ENCODE data around the gene PNPLA5. TPM values are rescaled to one million over a fixed set of nuclear protein-coding genes. Genes with fewer than 3 reads are reported as not detected.

PNPLA5 gene
- total RNA-seq, 1 donor from 2014 or later, result not detected

- Histone ChIP-seq H3K4me3 (no peak overlapping the region), H3K27me3 (ENCODE audit: low read depth) (peaks cover 69% of the 10 kb centered on the region), H3K4me1 (no peaks in the 10 kb centered on the region), H3K36me3 (no peaks in the 10 kb centered on the region), H3K27ac (replicated peaks) (no peak overlapping the region), H3K9me3 (replicated peaks) (no peaks in the 10 kb centered on the region)
- no peak for TF ChIP-seq CTCF (IDR thresholded peaks at IDR 0.05; ENCODE audit: borderline replicate concordance)
- intact Hi-C loops (cut with micrococcal nuclease), result loop anchor here (10.0 kb wide), 1 partner anchor 64 kb away; no protein-coding TSS in a partner anchor
- no peak for DNase-seq
Observed at GRCh38 chr22:43880541-43880991, 11.2 kb downstream of the PNPLA5 start.

- Histone ChIP-seq H3K27me3 (ENCODE audit: low read depth) (peaks cover 69% of the 10 kb centered on the region), H3K9me3 (replicated peaks) (no peaks in the 10 kb centered on the region), H3K4me3 (no peak overlapping the region), H3K4me1 (no peaks in the 10 kb centered on the region), H3K36me3 (no peaks in the 10 kb centered on the region), H3K27ac (replicated peaks) (no peak overlapping the region)
- DNase-seq, result no peak
- no peak for TF ChIP-seq CTCF (IDR thresholded peaks at IDR 0.05; ENCODE audit: borderline replicate concordance)
- intact Hi-C loops (cut with micrococcal nuclease), result loop anchor here (10.0 kb wide), 1 partner anchor 65 kb away; no protein-coding TSS in a partner anchor
Observed at GRCh38 chr22:43879901-43880540, 11.8 kb downstream of the PNPLA5 start.

GRCh38 chr22:43878831-43879550 is 12.8 kb downstream of the PNPLA5 start:
- Histone ChIP-seq H3K9me3 (replicated peaks) (no peaks in the 10 kb centered on the region), H3K36me3 (no peaks in the 10 kb centered on the region), H3K4me3 (no peak overlapping the region), H3K27me3 (ENCODE audit: low read depth) (peaks cover 79% of the 10 kb centered on the region), H3K4me1 (no peaks in the 10 kb centered on the region), H3K27ac (replicated peaks) (no peak overlapping the region)
- no peak for TF ChIP-seq CTCF (IDR thresholded peaks at IDR 0.05; ENCODE audit: borderline replicate concordance)
- DNase-seq, result no peak
- intact Hi-C loops (cut with micrococcal nuclease), result no loop called here

- no peak overlapping the region for H3K4me3 ChIP-seq
- peaks cover 85% of the 10 kb centered on the region for H3K27me3 ChIP-seq (ENCODE audit: low read depth)
- H3K4me1 ChIP-seq, result no peaks in the 10 kb centered on the region
- intact Hi-C loops (cut with micrococcal nuclease), result no loop called here
- DNase-seq, result no peak
- H3K9me3 ChIP-seq (replicated peaks), result no peaks in the 10 kb centered on the region
- H3K36me3 ChIP-seq, result no peaks in the 10 kb centered on the region
- H3K27ac ChIP-seq (replicated peaks), result no peak overlapping the region
- no peak for TF ChIP-seq CTCF (IDR thresholded peaks at IDR 0.05; ENCODE audit: borderline replicate concordance)
Observed at GRCh38 chr22:43878079-43878795, 13.6 kb downstream of the PNPLA5 start.

- Histone ChIP-seq H3K4me3 (no peak overlapping the region), H3K36me3 (no peaks in the 10 kb centered on the region), H3K27ac (replicated peaks) (no peak overlapping the region), H3K4me1 (no peaks in the 10 kb centered on the region), H3K9me3 (replicated peaks) (peaks cover 2% of the 10 kb centered on the region), H3K27me3 (ENCODE audit: low read depth) (peaks cover 87% of the 10 kb centered on the region)
- no peak for DNase-seq
- intact Hi-C loops (cut with micrococcal nuclease), result no loop called here
- no peak for TF ChIP-seq CTCF (IDR thresholded peaks at IDR 0.05; ENCODE audit: borderline replicate concordance)
Observed at GRCh38 chr22:43876866-43877509, 14.8 kb downstream of the PNPLA5 start.

Data from left ventricle myocardium inferior (tissue), 1 donor.